Heart right ventricle (tissue), 16 donors: ENCODE results near the gene HCK. TPM values are rescaled to one million over a fixed set of nuclear protein-coding genes. Genes with fewer than 3 reads are reported as not detected.

ENCODE experiments used
- ATAC-seq, 8 donors: fragments of 200-7000 bp; cut with Tn5 transposase; one replicate each; pipeline ENCODE4 v1.9.1; 2020; ENCODE audit warnings: mild to moderate bottlenecking in 8 of 8, moderate library complexity in 8 of 8, moderate number of reproducible peaks in 1 of 8
- DNase-seq, 2 donors: peaks; one replicate each; pipeline ENCODE4 v3.0.0-alpha.2; 2020
- H3K27ac ChIP-seq, 10 donors: fragments of 200-600 bp; sonication (generic) in 2 of 10; one replicate each; pipeline versions ENCODE4 v1.5.0 to v1.8.0; 2020 to 2022; ENCODE audit warnings: mild to moderate bottlenecking in 3 of 10
- H3K27me3 ChIP-seq, 7 donors: fragments of 200-600 bp; one replicate each; pipeline ENCODE4 v1.8.0; 2021 to 2022; ENCODE audit warnings: mild to moderate bottlenecking in 2 of 7
- H3K36me3 ChIP-seq, 9 donors: fragments of 200-600 bp; sonication (generic) in 1 of 9; one replicate each; pipeline versions ENCODE4 v1.5.0 to v1.8.0; 2020 to 2022; ENCODE audit warnings: mild to moderate bottlenecking in 2 of 9
- H3K4me1 ChIP-seq, 9 donors: fragments of 200-600 bp; sonication (generic) in 1 of 9; one replicate each; pipeline versions ENCODE4 v1.5.0 to v1.8.0; 2020 to 2022; ENCODE audit warnings: mild to moderate bottlenecking in 4 of 9
- H3K4me3 ChIP-seq, 10 donors: fragments of 200-600 bp; sonication (generic) in 2 of 10; one replicate each; pipeline versions ENCODE4 v1.5.0 to v1.8.0; 2020 to 2022; ENCODE audit warnings: mild to moderate bottlenecking in 7 of 10, moderate library complexity in 2 of 10
- H3K9me3 ChIP-seq, 11 donors: fragments of 200-600 bp in 10 of 11; sonication (generic) in 2 of 11; one replicate each; pipeline versions ENCODE4 v1.5.0 to v1.8.0; 2013 to 2022; ENCODE audit warnings: mild to moderate bottlenecking in 2 of 11, control low read depth in 1 of 11, moderate library complexity in 1 of 11
- WGBS, 2 donors: extraction: QIAGEN DNeasy Blood & Tissue Kit; methylation state at CpG; one replicate each; pipeline ENCODE4 v1.1.7; 2013; ENCODE audit warnings: inconsistent platforms in 1 of 2; 5-methylcytosine and 5-hydroxymethylcytosine counted together
- intact Hi-C, 10 donors: fragments of 100-400 bp; cut with DNase I; formaldehyde crosslinking; loops; one replicate each; pipeline versions ENCODE4 v1.11.1 to v1.14.2; 2022
- polyA plus RNA-seq, 2 donors: library from polyadenylated mRNA; stranded (reverse); fragments of 200-250 nt; gene quantifications; one replicate each; pipeline ENCODE4 v1.2.3, GENCODE V29; 2013
- total RNA-seq, 10 donors: library from RNA; stranded (reverse); fragmentation: NEBNext Ultra II Directional in 3 of 10; extraction: Animal tissue kit (Norgen Biotek cat#: 25700) in 3 of 10; gene quantifications; one replicate each; pipeline versions ENCODE4 v1.2.1 to v1.2.4, GENCODE V29; 2021 to 2023
- TF ChIP-seq, protein P1 (sequence below), 9 donors: fragments of 200-600 bp; sonication (generic) in 2 of 9; IDR thresholded peaks; one replicate each; pipeline versions ENCODE4 v1.5.0 to v1.8.0; 2021 to 2022; ENCODE audit warnings: antibody characterized with exemption in 9 of 9, mild to moderate bottlenecking in 5 of 9, moderate library complexity in 1 of 9
- donor health status: Arrhythmogenic right ventricular cardiomyopathy.
- donor health status: ischemic (EF 13 %, LVEDD 7.1; RV severe dilation, severe dysfunction).
- donor health status: healthy with polysubstance abuse.
- donor health status: DM: no; HTN: yes; CAD: no.
- donor health status: DM: no; HTN: no; CAD: no.
- donor health status: ischemic (EF 25% LVEDD 6.9; RV normal size, moderate dysfunction).
- donor health status: ischemic (EF 25% LVEDD 5.7; RV mildly dilated, moderate dysfunction).
- donor health status: healthy.
- donor health status: DM: yes; HTN: yes; CAD: no.
- donor health status: Ischemic cardiomyopathy.
- donor health status: ischemic (EF 35%, LVEDD 5.7; RV mildly dilated, moderate dysfunction).
- donor health status: nonischemic (EF 11% LVEDD 7.7; RV severe dilation, severe dysfunction).
- donor health status: DM: yes; HTN: yes; CAD: no.
- donor health status: PGD.
- donor health status: ischemic (EF 29% LVEDD 5.4; RV normal size, mild dysfunction).
- donor health status: nonischemic (EF 23%, LVEDD 6.1; RV moderate dilation, normal function).

HCK gene
- total and polyA plus RNA-seq, 12 donors, result 1.6 to 22.9 (median 3.0) TPM

DNA sequence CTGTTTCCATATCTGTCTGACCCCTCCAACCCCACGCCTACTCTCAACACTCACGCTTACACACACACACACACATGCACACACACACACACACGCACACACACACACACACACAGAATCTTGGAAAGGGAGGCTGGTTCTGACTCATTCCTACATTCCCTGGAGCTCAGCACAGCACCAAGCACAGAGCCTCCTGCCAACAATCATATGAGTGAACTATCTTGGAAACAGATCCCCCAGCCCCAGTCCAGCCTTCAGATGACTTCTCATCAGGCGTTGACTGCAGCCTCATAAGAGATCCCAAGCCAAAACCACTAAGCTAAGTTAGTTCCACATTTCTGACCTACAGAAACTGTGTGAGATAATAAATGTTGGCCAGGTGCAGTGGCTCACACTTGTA, 14.1 kb upstream of the HCK start:
- Histone ChIP-seq H3K36me3 (peaks cover 0 to 17% (median 0%) of the 10 kb centered on the region in 9 donors), H3K27me3 (peaks cover 0 to 48% (median 19%) of the 10 kb centered on the region in 7 donors), H3K4me1 (peaks cover 0 to 80% (median 6%) of the 10 kb centered on the region in 9 donors), H3K9me3 (peaks cover 0 to 4% (median 0%) of the 10 kb centered on the region in 11 donors), H3K4me3 (no peak overlapping the region), H3K27ac (no peak overlapping the region)
- DNase-seq, result no peak
- no peak for ATAC-seq
- 71 to 83% methylated on average over 4 of the region's 4 CpGs for WGBS, 2 donors
- TF ChIP-seq, protein P1, sequence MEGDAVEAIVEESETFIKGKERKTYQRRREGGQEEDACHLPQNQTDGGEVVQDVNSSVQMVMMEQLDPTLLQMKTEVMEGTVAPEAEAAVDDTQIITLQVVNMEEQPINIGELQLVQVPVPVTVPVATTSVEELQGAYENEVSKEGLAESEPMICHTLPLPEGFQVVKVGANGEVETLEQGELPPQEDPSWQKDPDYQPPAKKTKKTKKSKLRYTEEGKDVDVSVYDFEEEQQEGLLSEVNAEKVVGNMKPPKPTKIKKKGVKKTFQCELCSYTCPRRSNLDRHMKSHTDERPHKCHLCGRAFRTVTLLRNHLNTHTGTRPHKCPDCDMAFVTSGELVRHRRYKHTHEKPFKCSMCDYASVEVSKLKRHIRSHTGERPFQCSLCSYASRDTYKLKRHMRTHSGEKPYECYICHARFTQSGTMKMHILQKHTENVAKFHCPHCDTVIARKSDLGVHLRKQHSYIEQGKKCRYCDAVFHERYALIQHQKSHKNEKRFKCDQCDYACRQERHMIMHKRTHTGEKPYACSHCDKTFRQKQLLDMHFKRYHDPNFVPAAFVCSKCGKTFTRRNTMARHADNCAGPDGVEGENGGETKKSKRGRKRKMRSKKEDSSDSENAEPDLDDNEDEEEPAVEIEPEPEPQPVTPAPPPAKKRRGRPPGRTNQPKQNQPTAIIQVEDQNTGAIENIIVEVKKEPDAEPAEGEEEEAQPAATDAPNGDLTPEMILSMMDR (IDR thresholded peaks at IDR 0.05), result no peak
- intact Hi-C loops, result loop anchor here in 7 of 10 donors (10.0 kb wide), 5 partner anchors 57 to 487 kb away; no protein-coding TSS in a partner anchor

DNA sequence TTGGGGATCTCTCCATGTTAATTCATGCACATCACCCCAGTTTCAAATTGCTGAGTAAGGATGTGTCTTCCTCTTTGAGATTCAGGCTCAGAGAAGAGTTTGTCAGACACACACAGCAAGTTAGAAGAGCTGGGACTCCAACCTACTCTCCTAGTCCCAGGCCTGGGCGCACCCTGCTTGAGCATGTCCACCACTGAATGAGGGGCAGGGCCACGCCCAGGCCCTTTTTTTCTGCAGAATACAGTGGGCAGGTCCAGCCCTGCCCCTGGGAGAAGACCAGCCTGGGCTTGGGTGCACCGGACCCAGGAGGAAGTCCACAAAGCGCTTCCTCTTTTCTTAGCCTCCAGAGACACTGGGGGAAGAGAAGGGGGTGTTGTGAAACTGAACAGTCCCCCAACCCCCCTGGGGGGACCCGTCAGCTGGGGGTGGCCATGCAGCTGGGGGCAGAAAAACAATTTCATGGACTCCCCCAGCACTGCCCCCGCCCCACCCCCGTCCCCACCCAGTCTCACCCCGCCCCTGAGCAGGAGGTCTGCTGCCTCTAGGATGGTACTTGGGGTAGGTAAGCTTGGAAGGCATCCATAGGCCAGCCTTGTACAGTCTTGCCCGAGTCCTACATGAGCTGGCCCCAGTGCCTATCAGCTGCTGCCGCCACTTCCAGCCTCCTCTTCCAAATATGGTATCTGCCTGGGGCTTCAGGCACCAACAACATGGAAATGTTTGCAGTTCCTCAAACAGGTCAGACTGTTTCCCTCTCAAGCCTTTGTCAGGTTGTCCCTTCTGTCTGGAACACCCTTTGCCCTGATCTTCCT, 11.7 kb upstream of the HCK start:
- Histone ChIP-seq H3K27me3 (peaks cover 0 to 30% (median 9%) of the 10 kb centered on the region in 7 donors), H3K27ac (peak overlapping the region in 4 of 10 donors; percentile 17 to 86 (median 32)), H3K4me1 (peaks cover 0 to 55% (median 0%) of the 10 kb centered on the region in 9 donors), H3K4me3 (no peak overlapping the region), H3K9me3 (peaks cover 0 to 9% (median 0%) of the 10 kb centered on the region in 11 donors), H3K36me3 (peaks cover 0 to 12% (median 0%) of the 10 kb centered on the region in 9 donors)
- ATAC-seq, result peak; percentile 59 to 89 (median 80)
- peak in 1 of 2 donors; percentile 40 for DNase-seq
- WGBS, 2 donors, result 70 to 71% methylated on average over 9 to 10 of the region's 10 CpGs
- intact Hi-C loops, result no loop called here
- TF ChIP-seq, protein P1 (IDR thresholded peaks at IDR 0.05), result no peak

DNA sequence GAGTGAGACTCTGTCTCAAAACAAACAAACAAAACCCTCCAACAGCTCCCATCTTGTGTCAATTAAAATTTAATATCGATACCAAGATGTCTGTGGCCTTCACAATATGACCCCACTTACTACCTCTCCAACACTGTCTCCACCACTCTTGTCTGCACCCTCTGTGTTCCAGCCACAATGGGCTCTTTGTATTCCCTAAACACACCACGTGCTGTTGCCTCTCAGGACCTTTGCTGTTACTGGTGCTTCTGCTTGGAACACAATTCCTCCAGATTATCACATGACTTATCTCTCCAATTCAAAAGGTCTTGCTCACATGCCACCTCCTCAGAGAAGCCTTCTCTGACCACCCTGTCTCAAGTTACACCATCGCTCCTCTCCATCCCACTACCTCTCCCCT, 6.0 kb upstream of the HCK start:
- DNase-seq (no peak), ATAC-seq (no peak)
- WGBS, 2 donors, result 77% methylated on average over 3 of the region's 3 CpGs
- Histone ChIP-seq H3K27ac (no peak overlapping the region), H3K27me3 (peaks cover 0 to 16% (median 14%) of the 10 kb centered on the region in 7 donors), H3K36me3 (no peaks in the 10 kb centered on the region), H3K9me3 (peaks cover 0 to 5% (median 0%) of the 10 kb centered on the region in 11 donors), H3K4me3 (no peak overlapping the region), H3K4me1 (peaks cover 0 to 19% (median 0%) of the 10 kb centered on the region in 9 donors)
- TF ChIP-seq, protein P1 (IDR thresholded peaks at IDR 0.05), result no peak
- intact Hi-C loops, result no loop called here

DNA sequence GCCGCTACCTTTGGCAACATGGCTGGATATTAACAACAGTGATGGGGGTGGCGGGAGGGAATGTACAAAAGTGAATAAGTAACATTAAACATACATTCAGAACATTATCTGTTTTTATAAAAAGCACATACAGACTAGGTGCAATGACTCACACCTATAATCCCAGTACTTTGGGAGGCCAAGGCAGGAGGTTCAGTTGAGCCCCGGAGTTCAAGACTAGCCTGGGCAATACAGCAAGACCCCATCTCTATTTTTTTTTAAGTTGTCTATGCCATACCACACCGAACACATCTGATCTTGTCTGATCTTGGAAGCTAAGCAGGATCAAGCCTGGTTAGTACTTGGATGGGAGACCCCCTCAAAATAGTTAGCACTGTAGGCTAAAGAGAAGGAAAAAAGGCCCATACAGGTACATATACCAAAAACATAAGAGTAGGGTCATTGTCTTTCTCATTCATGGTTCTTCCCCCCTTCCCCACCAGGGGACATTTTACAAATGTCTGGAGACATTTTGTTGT, 1.7 kb upstream of the HCK start:
- peaks cover 0 to 9% (median 0%) of the 10 kb centered on the region in 9 donors for H3K36me3 ChIP-seq
- H3K27ac ChIP-seq, result peak overlapping the region in 1 of 10 donors; percentile 96
- intact Hi-C loops, result no loop called here
- WGBS, 2 donors, result 90 to 95% methylated on average over 4 of the region's 4 CpGs
- no peak for DNase-seq
- no peak for ATAC-seq
- peaks cover 11 to 59% (median 54%) of the 10 kb centered on the region in 7 donors for H3K27me3 ChIP-seq
- H3K4me1 ChIP-seq, result peaks cover 0 to 31% (median 11%) of the 10 kb centered on the region in 9 donors
- TF ChIP-seq, protein P1 (IDR thresholded peaks at IDR 0.05), result no peak
- H3K4me3 ChIP-seq, result no peak overlapping the region
- peaks cover 0 to 3% (median 0%) of the 10 kb centered on the region in 11 donors for H3K9me3 ChIP-seq
